GM10266 (cell line): ENCODE results near the gene MAPT.

Source experiments
- DNase-seq: peaks from one replicate; pipeline ENCODE4 v3.0.0; 2012; ENCODE audit errors: extremely low spot score
- TF ChIP-seq, protein P1 (sequence below): IDR thresholded peaks from 2 replicates; pipeline ENCODE4 v1.5.1; 2012; ENCODE audit warnings: mild to moderate bottlenecking, low read depth; ENCODE audit not compliant: control insufficient read depth, insufficient read depth; ENCODE audit errors: missing control alignments

MAPT gene

DNA sequence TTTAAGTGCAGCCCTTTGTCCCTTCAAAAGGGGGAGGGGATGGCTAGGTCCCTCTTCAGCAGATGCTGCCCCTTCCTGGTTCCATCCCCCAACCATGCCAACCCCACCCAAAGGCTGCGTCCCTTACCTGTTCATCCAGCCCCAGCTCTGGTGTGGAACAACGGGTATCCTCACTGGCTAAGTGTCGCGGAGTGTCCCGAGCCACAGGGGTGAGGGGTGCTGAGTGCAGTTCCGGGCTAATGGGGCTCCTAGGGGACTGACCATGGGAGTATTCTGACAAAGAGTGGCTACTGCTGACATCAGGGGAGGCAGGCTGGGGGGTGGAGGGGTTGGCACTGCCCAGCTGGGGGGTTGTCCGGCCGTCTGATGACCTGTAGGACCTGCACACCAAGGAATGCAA is 137.6 kb downstream of the MAPT start:
- DNase-seq: no peak
- TF ChIP-seq, protein P1, sequence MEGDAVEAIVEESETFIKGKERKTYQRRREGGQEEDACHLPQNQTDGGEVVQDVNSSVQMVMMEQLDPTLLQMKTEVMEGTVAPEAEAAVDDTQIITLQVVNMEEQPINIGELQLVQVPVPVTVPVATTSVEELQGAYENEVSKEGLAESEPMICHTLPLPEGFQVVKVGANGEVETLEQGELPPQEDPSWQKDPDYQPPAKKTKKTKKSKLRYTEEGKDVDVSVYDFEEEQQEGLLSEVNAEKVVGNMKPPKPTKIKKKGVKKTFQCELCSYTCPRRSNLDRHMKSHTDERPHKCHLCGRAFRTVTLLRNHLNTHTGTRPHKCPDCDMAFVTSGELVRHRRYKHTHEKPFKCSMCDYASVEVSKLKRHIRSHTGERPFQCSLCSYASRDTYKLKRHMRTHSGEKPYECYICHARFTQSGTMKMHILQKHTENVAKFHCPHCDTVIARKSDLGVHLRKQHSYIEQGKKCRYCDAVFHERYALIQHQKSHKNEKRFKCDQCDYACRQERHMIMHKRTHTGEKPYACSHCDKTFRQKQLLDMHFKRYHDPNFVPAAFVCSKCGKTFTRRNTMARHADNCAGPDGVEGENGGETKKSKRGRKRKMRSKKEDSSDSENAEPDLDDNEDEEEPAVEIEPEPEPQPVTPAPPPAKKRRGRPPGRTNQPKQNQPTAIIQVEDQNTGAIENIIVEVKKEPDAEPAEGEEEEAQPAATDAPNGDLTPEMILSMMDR: no peak

DNA sequence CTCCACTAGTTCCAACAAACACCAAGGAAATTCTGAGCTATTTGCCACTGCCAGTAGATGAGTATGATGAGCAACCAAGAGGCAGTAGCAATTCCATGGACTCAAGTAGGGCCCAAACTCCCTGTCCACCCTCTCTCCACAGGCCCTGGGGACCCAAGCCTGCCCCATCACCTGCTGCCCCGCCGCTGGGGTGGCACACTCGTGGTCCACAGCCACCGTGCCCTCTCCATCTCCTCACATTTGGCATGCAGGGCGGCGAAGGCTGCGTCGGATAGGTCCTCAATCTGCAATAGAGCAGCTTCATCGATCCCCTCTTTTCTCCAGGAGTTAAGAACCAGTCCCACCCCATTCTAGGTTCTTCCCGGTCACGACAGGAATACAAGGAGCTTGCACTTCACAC is 138.6 kb downstream of the MAPT start:
- no peak for DNase-seq
- TF ChIP-seq, protein P1: no peak

DNA sequence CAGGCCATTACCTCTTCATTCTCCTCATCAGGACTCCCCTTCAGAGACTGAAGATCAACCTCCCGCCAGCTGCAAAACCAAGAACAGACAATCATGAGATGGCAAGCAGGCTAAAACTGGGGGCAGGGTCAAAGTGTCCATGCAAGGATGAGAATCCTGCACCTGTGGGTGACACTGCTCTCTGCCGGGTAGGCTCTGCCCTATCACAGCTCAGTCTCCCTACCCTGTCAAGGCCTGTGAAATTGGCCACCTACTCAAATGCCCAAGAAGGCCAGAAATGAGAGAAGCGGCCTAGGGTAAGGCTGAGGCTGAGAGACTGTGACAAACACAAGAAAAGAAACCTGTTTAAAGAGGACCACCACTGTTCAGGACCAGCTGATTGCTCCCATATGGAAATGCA is 139.0 kb downstream of the MAPT start:
- TF ChIP-seq, protein P1: no peak
- no peak for DNase-seq

DNA sequence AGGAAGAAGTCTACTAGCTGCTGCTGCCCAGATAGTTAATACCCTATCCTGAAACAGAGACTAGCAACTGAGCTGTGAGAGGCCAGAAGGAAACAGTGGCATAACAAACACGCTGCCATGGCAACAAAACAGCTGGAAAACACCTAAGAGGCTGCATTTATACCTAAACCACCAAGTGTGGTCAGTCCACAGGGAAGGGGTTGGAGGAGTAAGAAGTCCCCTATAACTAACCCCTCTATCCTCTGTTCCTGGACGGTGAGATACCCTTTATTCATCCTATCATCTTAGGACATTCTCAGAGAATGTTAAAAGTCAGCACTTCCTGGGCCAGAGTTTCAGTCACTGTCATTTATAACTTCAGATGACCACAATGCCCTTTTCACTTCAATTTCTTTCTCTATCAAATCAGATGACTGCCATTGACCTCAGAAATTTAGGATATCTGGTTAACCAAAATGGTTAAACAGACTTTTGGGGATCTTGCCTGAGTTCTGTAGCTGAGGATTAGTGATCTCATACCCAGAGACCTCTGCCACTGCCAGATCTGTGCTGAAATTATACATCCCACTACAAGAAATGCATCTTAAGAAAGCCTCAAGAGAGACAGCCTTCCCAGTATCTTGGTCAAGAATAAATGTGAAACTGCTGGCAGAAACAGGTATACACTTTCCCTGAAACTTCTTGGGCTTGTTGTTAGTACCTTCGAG is 140.9 kb downstream of the MAPT start:
- peak; percentile 69 for DNase-seq
- TF ChIP-seq, protein P1: no peak

DNA sequence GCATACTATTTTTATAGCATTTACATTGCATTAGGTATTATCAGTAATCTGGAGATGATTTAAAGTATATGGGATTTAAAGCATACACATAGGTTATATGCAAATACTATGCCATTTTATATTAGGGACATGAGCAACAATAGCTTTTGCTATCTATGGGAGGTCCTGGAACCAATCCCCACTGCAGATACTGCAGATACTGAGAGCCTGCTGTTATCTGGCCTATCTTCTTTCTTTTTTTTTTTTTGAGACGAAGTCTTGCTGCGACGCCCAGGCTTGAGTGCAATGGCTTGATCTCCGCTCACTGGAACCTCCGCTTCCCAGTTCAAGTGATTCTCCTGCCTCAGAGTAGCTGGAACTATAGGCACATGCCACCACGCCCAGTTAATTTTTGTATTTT is 142.1 kb downstream of the MAPT start:
- TF ChIP-seq, protein P1: no peak
- DNase-seq: no peak

DNA sequence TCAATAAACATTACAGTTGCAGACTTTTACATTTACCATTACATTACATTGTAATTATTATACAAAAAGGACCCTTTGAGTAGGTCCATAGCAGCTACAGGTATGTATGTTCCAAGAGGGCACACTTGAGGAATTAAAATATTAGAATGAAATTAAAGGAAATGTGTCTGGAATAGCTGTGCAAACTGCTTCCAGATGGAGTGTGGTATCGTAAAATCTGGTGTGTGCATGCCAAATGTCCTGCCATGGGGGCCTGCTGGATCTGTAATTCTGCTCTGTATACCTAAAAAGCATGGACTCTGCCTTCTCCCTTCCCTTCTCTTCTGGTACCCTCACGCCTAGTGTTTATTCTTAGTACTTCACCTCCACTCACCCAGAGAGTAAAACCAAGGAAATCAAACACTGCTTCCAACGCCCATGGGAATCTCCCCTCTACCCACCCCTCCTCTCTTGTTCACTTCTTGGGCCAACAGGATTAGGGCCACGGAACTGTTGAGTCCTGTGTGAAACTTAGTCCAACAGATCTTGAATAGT is 143.4 kb downstream of the MAPT start:
- no peak for DNase-seq
- TF ChIP-seq, protein P1: no peak

DNA sequence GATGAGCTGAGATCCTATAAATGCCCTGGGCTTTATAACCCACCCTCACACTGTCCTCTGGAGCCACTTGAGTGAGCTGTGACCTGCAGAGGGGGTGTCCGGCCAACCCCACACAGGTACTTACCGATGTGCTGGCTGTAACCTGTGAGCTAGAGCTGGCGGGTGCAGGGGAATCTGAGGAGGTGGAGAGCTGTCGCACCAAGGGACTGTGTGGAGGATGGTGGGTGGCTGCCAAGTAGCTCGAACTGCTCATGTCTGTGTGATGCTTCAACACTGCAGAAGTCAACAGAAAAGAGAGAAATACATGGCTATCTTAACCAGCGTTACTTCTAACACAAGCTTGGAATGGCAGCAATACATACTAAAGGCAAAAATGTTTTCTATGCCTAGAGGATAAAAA is 144.1 kb downstream of the MAPT start:
- TF ChIP-seq, protein P1: no peak
- DNase-seq: no peak
